ENCODE data around the gene PARN.
"Not testable (repeated sequence)": the region's sequence is repeated elsewhere in the genome, so short reads cannot be mapped to it uniquely, and the experiment has no call there.

PARN gene

DNA sequence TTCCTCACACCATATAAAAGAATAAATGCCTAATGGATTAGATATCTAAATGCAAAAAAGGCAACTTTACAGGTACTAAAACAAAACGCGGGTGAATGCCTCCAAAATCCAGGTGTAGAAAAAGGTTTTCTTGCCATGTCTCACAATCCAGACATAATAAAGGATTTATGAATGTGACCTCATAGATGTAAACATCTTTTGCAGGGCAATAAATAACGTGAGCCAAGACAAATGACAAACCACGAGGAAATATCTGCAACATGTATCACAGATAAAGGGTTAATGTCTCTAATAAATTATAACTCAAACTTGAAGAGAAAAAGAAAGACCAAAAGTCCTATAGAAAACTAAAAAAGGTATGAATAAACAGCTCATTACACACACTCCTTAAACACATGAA, 180.7 kb downstream of the PARN start:
- no peak for DNase-seq (ENCODE audit: low read depth)
- TF ChIP-seq, protein P1, sequence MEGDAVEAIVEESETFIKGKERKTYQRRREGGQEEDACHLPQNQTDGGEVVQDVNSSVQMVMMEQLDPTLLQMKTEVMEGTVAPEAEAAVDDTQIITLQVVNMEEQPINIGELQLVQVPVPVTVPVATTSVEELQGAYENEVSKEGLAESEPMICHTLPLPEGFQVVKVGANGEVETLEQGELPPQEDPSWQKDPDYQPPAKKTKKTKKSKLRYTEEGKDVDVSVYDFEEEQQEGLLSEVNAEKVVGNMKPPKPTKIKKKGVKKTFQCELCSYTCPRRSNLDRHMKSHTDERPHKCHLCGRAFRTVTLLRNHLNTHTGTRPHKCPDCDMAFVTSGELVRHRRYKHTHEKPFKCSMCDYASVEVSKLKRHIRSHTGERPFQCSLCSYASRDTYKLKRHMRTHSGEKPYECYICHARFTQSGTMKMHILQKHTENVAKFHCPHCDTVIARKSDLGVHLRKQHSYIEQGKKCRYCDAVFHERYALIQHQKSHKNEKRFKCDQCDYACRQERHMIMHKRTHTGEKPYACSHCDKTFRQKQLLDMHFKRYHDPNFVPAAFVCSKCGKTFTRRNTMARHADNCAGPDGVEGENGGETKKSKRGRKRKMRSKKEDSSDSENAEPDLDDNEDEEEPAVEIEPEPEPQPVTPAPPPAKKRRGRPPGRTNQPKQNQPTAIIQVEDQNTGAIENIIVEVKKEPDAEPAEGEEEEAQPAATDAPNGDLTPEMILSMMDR (conservative IDR thresholded peaks at IDR 0.05; ENCODE audit: low read length): no peak
- H3K4me3 ChIP-seq (ENCODE audit: low read length): no peak overlapping the region

DNA sequence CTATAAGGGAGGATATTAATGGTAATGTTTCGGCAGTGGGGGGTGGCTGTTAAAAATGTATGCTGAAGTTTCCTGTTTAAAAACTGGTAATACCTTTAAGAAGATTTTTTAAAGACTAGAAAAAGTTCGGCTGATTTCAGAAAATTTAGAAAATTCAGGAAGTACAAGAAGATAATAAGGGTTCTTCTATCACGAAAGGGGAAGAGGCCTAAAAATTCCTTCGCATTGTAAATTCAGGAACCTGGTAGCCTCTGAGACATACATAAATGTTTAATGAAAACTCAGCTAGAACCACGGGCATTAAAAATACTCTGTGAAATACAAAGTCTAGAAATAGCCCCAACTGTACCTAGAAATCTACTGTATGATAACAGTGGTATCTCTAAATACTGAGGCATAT, 181.2 kb downstream of the PARN start:
- TF ChIP-seq, protein P1 (conservative IDR thresholded peaks at IDR 0.05; ENCODE audit: low read length): no peak
- no peak for DNase-seq (ENCODE audit: low read depth)
- H3K4me3 ChIP-seq (ENCODE audit: low read length): no peak overlapping the region

DNA sequence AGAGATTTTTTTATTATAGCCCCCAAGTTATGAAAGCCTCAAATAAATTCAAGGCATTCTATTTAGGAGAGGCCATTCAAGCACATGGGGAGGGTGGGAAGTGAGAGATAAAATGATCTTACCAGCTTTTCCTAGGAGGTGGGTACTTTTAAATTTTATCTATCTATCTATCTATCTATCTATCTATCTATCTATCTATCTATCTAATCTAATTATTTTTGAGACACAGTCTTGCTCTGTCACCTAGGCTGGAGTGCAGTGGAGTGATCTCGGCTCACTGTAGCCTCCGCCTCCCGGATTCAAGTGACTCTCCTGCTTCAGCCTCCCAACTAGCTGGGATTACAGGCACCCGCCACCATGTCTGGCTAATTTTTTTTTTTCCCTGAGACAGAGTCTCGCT, 182.3 kb downstream of the PARN start:
- no peak overlapping the region for H3K4me3 ChIP-seq (ENCODE audit: low read length)
- DNase-seq (ENCODE audit: low read depth): no peak
- TF ChIP-seq, protein P1 (conservative IDR thresholded peaks at IDR 0.05; ENCODE audit: low read length): no peak

DNA sequence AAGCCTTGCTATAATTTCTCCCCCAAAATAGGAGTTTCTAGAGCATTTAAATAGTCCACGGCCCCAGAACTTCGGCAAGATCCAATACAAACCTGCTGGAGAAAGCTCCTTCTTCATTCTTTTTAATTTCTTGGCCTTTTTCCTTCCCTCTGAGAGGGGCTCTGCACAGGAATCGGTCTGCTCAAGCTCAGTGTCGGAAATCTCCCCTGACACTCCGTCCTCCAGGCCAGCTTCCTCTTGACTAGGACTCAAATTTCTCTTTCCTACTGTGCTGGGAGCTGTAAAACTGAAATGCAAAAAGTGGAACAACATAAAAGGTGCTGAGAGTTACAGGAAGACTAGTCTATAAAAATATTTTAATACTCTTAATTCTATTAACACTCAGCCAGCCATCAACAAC, 183.3 kb downstream of the PARN start:
- TF ChIP-seq, protein P1 (conservative IDR thresholded peaks at IDR 0.05; ENCODE audit: low read length): no peak
- DNase-seq (ENCODE audit: low read depth): no peak
- H3K4me3 ChIP-seq (ENCODE audit: low read length): no peak overlapping the region

DNA sequence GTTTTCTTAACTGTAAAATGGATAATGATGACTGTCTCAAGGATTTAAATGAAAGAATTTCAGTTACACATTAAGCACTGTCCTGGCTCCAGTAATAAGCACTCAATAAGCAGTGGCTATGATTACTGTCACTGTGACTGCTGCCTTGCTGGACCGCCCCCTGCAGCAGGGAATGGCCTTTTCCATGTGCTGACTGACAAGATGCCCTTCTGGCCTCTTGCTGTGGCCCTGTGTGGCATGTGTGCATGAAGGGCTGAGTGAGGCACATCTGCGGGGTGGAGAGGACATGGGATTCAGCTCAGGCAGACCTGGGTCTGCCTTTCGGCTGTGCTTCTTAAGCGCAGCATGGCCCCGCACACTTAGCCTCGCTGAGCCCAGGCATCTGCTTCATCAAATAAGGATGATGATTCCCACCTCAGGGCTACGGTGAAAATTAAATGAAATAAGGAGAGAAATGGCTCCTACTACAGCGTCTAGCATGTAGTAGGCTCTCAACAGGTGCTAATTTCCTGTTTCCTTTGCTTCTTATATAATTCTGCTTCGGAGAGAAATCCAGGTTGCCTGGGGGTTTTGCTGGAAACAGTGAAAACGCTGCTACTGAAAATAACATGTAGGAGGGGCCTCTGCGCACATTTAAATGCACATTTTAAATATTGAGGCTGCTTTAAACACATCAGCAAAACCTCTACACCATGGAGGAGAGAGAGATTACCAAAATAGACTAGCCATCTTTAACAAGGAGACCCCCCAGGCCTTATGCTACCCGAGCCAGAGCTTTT, 183.9 kb downstream of the PARN start:
- H3K4me3 ChIP-seq (ENCODE audit: low read length): no peak overlapping the region
- TF ChIP-seq, protein P1 (conservative IDR thresholded peaks at IDR 0.05; ENCODE audit: low read length): no peak
- DNase-seq (ENCODE audit: low read depth): no peak

DNA sequence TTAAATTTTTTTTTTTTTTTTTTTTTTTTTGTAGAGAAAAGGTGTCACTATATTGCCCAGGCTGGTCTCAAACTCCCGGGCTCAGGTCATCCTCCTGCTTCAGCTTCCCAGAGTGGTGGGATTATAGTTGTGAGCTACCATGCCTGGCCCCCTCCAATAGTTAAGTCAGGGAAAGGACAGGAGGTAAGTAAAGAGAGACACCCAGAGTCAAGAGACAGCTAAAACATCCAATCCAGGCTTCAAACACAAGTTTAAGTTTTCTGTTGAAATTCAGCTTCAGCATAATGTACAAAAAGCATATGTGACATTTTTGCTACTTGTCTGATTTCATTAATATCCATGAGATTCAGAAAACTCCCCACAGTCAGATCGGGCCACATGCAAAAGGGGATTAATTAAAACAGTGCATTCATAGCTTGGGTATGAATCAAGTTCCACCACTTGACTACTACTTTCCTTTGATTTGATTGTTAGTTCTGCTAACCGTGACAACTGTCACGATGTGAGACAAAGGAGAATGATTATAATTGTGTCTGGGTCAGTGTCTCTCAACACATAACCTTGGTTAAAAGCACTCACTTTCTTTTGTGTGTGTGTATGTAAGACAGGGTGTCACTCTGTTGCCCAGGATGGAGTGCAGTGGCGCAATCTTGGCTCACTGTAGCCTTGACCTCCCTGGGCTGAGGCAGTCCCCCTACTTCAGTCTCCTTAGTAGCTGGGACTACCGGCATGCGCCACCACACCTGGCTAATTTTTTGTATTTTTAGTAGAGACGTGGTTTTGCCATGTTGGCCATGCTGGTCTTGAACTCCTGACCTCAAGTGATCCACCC, 184.9 kb downstream of the PARN start:
- H3K4me3 ChIP-seq (ENCODE audit: low read length): no peak overlapping the region
- TF ChIP-seq, protein P1 (conservative IDR thresholded peaks at IDR 0.05; ENCODE audit: low read length): no peak; the same call in 1 of the 2 replicates
- no peak for DNase-seq (ENCODE audit: low read depth)

DNA sequence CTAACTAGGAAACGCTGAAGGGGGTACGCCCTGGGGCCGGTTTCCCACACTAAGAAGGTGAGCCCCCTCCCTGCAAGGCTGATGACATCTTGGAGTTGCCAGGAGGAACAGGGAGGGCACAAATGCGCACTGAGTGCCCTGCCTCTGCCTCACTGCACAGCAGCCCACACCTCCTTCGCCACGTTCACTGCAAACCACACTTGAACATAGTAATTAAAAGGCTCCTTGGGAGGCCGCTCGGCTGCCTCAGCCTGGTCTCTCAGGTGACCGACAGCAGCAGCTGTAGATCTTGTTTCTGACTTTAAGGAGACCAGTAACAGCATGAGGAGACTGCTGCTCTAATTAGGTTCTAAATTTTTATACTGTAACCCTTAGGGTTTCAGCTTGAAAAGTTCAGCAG, 188.5 kb downstream of the PARN start:
- DNase-seq (ENCODE audit: low read depth); H3K4me3 ChIP-seq (ENCODE audit: low read length): not testable (repeated sequence)

Data from AG10803 (cell line).